ENCODE measurements around the gene RPF1.

- TF ChIP-seq, protein P1, sequence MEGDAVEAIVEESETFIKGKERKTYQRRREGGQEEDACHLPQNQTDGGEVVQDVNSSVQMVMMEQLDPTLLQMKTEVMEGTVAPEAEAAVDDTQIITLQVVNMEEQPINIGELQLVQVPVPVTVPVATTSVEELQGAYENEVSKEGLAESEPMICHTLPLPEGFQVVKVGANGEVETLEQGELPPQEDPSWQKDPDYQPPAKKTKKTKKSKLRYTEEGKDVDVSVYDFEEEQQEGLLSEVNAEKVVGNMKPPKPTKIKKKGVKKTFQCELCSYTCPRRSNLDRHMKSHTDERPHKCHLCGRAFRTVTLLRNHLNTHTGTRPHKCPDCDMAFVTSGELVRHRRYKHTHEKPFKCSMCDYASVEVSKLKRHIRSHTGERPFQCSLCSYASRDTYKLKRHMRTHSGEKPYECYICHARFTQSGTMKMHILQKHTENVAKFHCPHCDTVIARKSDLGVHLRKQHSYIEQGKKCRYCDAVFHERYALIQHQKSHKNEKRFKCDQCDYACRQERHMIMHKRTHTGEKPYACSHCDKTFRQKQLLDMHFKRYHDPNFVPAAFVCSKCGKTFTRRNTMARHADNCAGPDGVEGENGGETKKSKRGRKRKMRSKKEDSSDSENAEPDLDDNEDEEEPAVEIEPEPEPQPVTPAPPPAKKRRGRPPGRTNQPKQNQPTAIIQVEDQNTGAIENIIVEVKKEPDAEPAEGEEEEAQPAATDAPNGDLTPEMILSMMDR (IDR thresholded peaks at IDR 0.05): no peak
- TF ChIP-seq ZBTB43 (CRISPR knock-in tag; IDR thresholded peaks at IDR 0.05) (no peak), ATF2 (CRISPR knock-in tag; IDR thresholded peaks at IDR 0.05; ENCODE audit: borderline replicate concordance, low read depth) (no peak), E2F1 (CRISPR knock-in tag; IDR thresholded peaks at IDR 0.05) (no peak), TCF7 (CRISPR knock-in tag; IDR thresholded peaks at IDR 0.05; ENCODE audit: low read depth) (no peak), TEAD4 (CRISPR knock-in tag; IDR thresholded peaks at IDR 0.05) (no peak), SMAD4 (CRISPR knock-in tag; IDR thresholded peaks at IDR 0.05) (no peak), IRF2 (CRISPR knock-in tag; IDR thresholded peaks at IDR 0.05; ENCODE audit: borderline replicate concordance, low read depth) (no peak), ZNF263 (CRISPR knock-in tag; IDR thresholded peaks at IDR 0.05; ENCODE audit: low read depth) (no peak), ZNF416 (CRISPR knock-in tag; IDR thresholded peaks at IDR 0.05) (no peak)
Observed at GRCh38 chr1:84538599-84538998, 59.5 kb downstream of the RPF1 start.

Data from WTC11 (cell line).